H1 (cell line): ENCODE data around the gene PRKN. TPM values are rescaled to one million over a fixed set of nuclear protein-coding genes. Genes with fewer than 3 reads are reported as not detected.

Experiments
- CTCF ChIA-PET: fragments of 300-600 bp; sonication (Branson Sonifier 250); formaldehyde crosslinking; loops from one replicate; lab custom pipeline; 2021; ENCODE audit not compliant: partially characterized antibody; lab: Charles Lee
- POLR2A ChIA-PET: fragments of 300-600 bp; sonication (Branson Sonifier 250); formaldehyde crosslinking; loops from one replicate; lab custom pipeline; 2021; ENCODE audit warnings: inconsistent platforms; ENCODE audit not compliant: partially characterized antibody; lab: Charles Lee
- DNase-seq, 2 experiments: peaks; one replicate each; pipeline versions ENCODE4 v3.0.0 to v3.0.0-alpha.2; 2010 to 2022; ENCODE audit warnings: low spot score in 2 of 2, low read depth in 1 of 2, mixed read lengths in 1 of 2
- FAIRE-seq: peaks from 2 replicates; lab custom pipeline; 2011; peaks lifted over from hg19 to GRCh38; lab: Jason Lieb, UNC
- H2AFZ ChIP-seq: 2 replicates; pipeline ENCODE4 v1.8.1; 2012; ENCODE audit warnings: low read length, inconsistent platforms
- H2AK5ac ChIP-seq: 2 replicates; pipeline ENCODE4 v1.6.1; 2013; ENCODE audit warnings: low read depth, low read length
- H2BK120ac ChIP-seq: replicated peaks from 2 replicates; pipeline ENCODE3; 2013; ENCODE audit warnings: low read depth, low read length, inconsistent platforms
- H2BK12ac ChIP-seq: 2 replicates; pipeline ENCODE4 v1.6.1; 2013; ENCODE audit warnings: low read depth, low read length
- H2BK15ac ChIP-seq: 2 replicates; pipeline ENCODE4 v1.6.1; 2013; ENCODE audit warnings: low read length
- H2BK20ac ChIP-seq: 2 replicates; pipeline ENCODE4 v1.6.1; 2013; ENCODE audit warnings: low read length
- H2BK5ac ChIP-seq: 2 replicates; pipeline ENCODE4 v1.6.1; 2013; ENCODE audit warnings: low read depth, low read length
- H3K14ac ChIP-seq: 2 replicates; pipeline ENCODE4 v1.6.1; 2013; ENCODE audit warnings: inconsistent platforms; ENCODE audit not compliant: insufficient read length
- H3K18ac ChIP-seq: 2 replicates; pipeline ENCODE4 v1.6.1; 2013; ENCODE audit warnings: low read length; ENCODE audit errors: extremely low read depth
- H3K23ac ChIP-seq: 2 replicates; pipeline ENCODE4 v1.6.1; 2013; ENCODE audit warnings: inconsistent platforms; ENCODE audit not compliant: insufficient read length
- H3K23me2 ChIP-seq: 2 replicates; pipeline ENCODE4 v1.6.1; 2013; ENCODE audit warnings: low read depth, low read length
- H3K27ac ChIP-seq: 2 replicates; pipeline ENCODE4 v1.6.1; 2011; ENCODE audit warnings: low read depth, low read length, inconsistent platforms
- H3K27me3 ChIP-seq, 4 experiments: replicated peaks in 1 of 4; 1 replicate in 1 of 4; 2 replicates in 3 of 4; pipeline versions ENCODE4 v1.6.1 to v1.8.1; 2011 to 2013; ENCODE audit warnings: low read length in 3 of 4, mild to moderate bottlenecking in 3 of 4, inconsistent platforms in 2 of 4, mixed read lengths in 2 of 4, moderate library complexity in 1 of 4; ENCODE audit not compliant: control insufficient read depth in 3 of 4, insufficient read depth in 3 of 4; ENCODE audit errors: extremely low read depth in 1 of 4
- H3K36me3 ChIP-seq, 4 experiments: 2 replicates each; pipeline versions ENCODE4 v1.6.1 to v1.8.1; 2011 to 2013; ENCODE audit warnings: mild to moderate bottlenecking in 4 of 4, low read length in 3 of 4, moderate library complexity in 2 of 4, control low read depth in 1 of 4, inconsistent platforms in 1 of 4; ENCODE audit not compliant: insufficient read depth in 4 of 4, control insufficient read depth in 2 of 4
- H3K4ac ChIP-seq: replicated peaks from 2 replicates; pipeline ENCODE3; 2013; ENCODE audit warnings: low read length, low read depth, mixed read lengths, inconsistent platforms; ENCODE audit not compliant: insufficient read length
- H3K4me1 ChIP-seq, 4 experiments: replicated peaks in 1 of 4; 1 replicate in 1 of 4; 2 replicates in 3 of 4; pipeline versions ENCODE4 v1.6.1 to v1.8.1; 2011 to 2013; ENCODE audit warnings: low read length in 3 of 4, inconsistent platforms in 2 of 4, mixed read lengths in 1 of 4; ENCODE audit not compliant: insufficient read depth in 4 of 4, control insufficient read depth in 3 of 4
- H3K4me2 ChIP-seq, 2 experiments: 2 replicates each; pipeline versions ENCODE4 v1.6.1 to v1.8.1; 2011 to 2013; ENCODE audit warnings: low read depth in 2 of 2, low read length in 2 of 2, control low read depth in 1 of 2, inconsistent platforms in 1 of 2, mild to moderate bottlenecking in 1 of 2; ENCODE audit not compliant: insufficient read depth in 1 of 2
- H3K4me3 ChIP-seq, 4 experiments: fragments of 200-600, 300-600 bp in 1 of 4; sonication (generic), shearing (Covaris generic), sonication (Bioruptor Twin) in 1 of 4; 2 replicates each; pipeline versions ENCODE4 v1.5.1 to v1.8.1; 2011 to 2016; ENCODE audit warnings: low read length in 4 of 4, low read depth in 3 of 4, control low read depth in 2 of 4, inconsistent platforms in 2 of 4, mild to moderate bottlenecking in 2 of 4, mixed read lengths in 1 of 4, moderate library complexity in 1 of 4; ENCODE audit not compliant: insufficient read depth in 2 of 4; ENCODE audit errors: extremely low read depth in 1 of 4
- H3K56ac ChIP-seq: replicated peaks from 2 replicates; pipeline ENCODE3; 2013; ENCODE audit warnings: low read depth, mild to moderate bottlenecking, mixed read lengths, low read length, inconsistent platforms; ENCODE audit not compliant: insufficient read length
- H3K79me1 ChIP-seq: 2 replicates; pipeline ENCODE4 v1.6.1; 2013; ENCODE audit warnings: low read depth, low read length, control low read depth
- H3K79me2 ChIP-seq, 2 experiments: 2 replicates each; pipeline versions ENCODE4 v1.6.1 to v1.8.1; 2012 to 2013; ENCODE audit warnings: low read length in 2 of 2, mild to moderate bottlenecking in 2 of 2, inconsistent platforms in 1 of 2; ENCODE audit not compliant: insufficient read depth in 2 of 2, control insufficient read depth in 1 of 2
- H3K9ac ChIP-seq, 4 experiments: replicated peaks in 1 of 4; 1 replicate in 1 of 4; 2 replicates in 3 of 4; pipeline versions ENCODE4 v1.6.1 to v1.8.1; 2011 to 2013; ENCODE audit warnings: low read depth in 3 of 4, low read length in 3 of 4, control low read depth in 2 of 4, mild to moderate bottlenecking in 2 of 4, moderate library complexity in 2 of 4, inconsistent platforms in 1 of 4; ENCODE audit errors: extremely low read depth in 1 of 4
- H3K9me3 ChIP-seq, 2 experiments: 2 replicates each; pipeline versions ENCODE4 v1.6.1 to v1.8.1; 2012 to 2013; ENCODE audit warnings: mild to moderate bottlenecking in 2 of 2, moderate library complexity in 2 of 2, control low read depth in 1 of 2, inconsistent platforms in 1 of 2, low read depth in 1 of 2, low read length in 1 of 2, mixed read lengths in 1 of 2; ENCODE audit not compliant: insufficient read depth in 2 of 2
- H4K20me1 ChIP-seq, 2 experiments: replicated peaks in 1 of 2; 2 replicates each; pipeline versions ENCODE3 to v1.8.1; 2011 to 2013; ENCODE audit warnings: inconsistent platforms in 2 of 2, low read length in 2 of 2, mild to moderate bottlenecking in 1 of 2; ENCODE audit not compliant: insufficient read depth in 2 of 2, control insufficient read depth in 1 of 2
- H4K5ac ChIP-seq: 2 replicates; pipeline ENCODE4 v1.6.1; 2013; ENCODE audit warnings: low read length, low read depth, mixed read lengths, inconsistent platforms; ENCODE audit not compliant: insufficient read length
- H4K8ac ChIP-seq: 2 replicates; pipeline ENCODE4 v1.8.0; 2013; ENCODE audit warnings: mild to moderate bottlenecking, moderate library complexity, low read length, inconsistent platforms; ENCODE audit not compliant: insufficient read depth; ENCODE audit errors: extremely low read depth
- H4K91ac ChIP-seq: replicated peaks from 2 replicates; pipeline ENCODE3; 2013; ENCODE audit warnings: low read length, mixed read lengths, inconsistent platforms; ENCODE audit not compliant: insufficient read length
- CREB1 ChIP-seq: IDR thresholded peaks from 2 replicates; pipeline ENCODE4 v1.6.1; 2012; ENCODE audit warnings: inconsistent platforms
- PHF8 ChIP-seq: fragments of 200-600 bp; sonication (generic); conservative IDR thresholded peaks from 2 replicates; pipeline ENCODE4 v1.7.1; 2012; ENCODE audit warnings: low read depth, mild to moderate bottlenecking, inconsistent platforms, low read length, moderate library complexity
- SRF ChIP-seq: IDR thresholded peaks from 2 replicates; pipeline ENCODE4 v1.6.1; 2011; ENCODE audit warnings: mild to moderate bottlenecking, low read depth, low read length, moderate library complexity
- WGBS, 2 experiments: shearing (Covaris generic) in 1 of 2; methylation state at CpG; one replicate each; pipeline versions ENCODE4 v1.1.6 to v1.1.7; 2013 to 2015; ENCODE audit warnings: low lambda C conversion rate in 2 of 2, mixed read lengths in 2 of 2, inconsistent platforms in 1 of 2, low coverage in 1 of 2, missing lambda C conversion rate in 1 of 2; ENCODE audit not compliant: insufficient replicate concordance in 2 of 2, insufficient coverage in 1 of 2, insufficient read length in 1 of 2; ENCODE audit errors: extremely low coverage in 1 of 2, missing lambda C conversion rate in 1 of 2; 5-methylcytosine and 5-hydroxymethylcytosine counted together
- polyA plus RNA-seq, 7 experiments: library from polyadenylated mRNA; depleted of rRNA in 3 of 7; stranded (reverse) in 5 of 7; unstranded in 2 of 7; fragments of >200 nt in 5 of 7; fragments of 200-250 nt in 2 of 7; gene quantifications; 1 replicate in 5 of 7; 2 replicates in 1 of 7; 4 replicates in 1 of 7; pipeline versions ENCODE4 v1.2.1 to v1.2.3, GENCODE V29; 2011 to 2013; ENCODE audit warnings: missing spikeins in 2 of 7, mixed read lengths in 2 of 7
- total RNA-seq: library from RNA; stranded (reverse); fragmentation: NEBNext Ultra II Directional; extraction: Animal tissue kit (Norgen Biotek cat#: 25700); gene quantifications from 2 replicates; pipeline ENCODE4 v1.2.1, GENCODE V29; 2021

PRKN gene
- total and polyA plus RNA-seq, 2 of the 8 experiments (the other 6 are each of a cell fraction or from before 2014, with no cell fraction given) = 0.13 to 0.29 TPM

DNA sequence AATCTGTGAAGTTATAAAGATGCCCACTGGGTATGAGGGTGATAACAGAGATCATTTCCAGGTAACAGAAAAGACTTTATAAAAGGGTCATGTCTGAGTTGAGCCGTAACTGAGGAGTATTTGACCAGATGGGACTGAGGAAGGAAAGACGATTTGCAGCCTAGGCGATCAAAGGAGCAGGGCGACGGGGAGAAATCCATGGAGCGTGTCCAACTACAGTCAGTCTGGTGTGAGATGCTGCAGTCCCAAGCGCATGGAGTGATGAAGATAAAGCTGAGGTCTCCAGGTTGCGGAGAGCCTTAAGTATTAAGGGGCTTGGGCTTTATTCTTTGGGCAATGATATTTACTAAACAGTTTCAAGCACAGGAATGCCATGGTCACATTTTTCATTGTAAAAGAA lies 166.7 kb downstream of the PRKN start:
- WGBS, 2 experiments = 91% methylated on average over 8 of the region's 8 CpGs; no CpG with 5 or more reads in 1 of the 2 experiments

More for the DNA sequence above, 166.7 kb downstream of the PRKN start:
- ChIA-PET POLR2A (no interaction called here), CTCF (no interaction called here)
- Histone ChIP-seq H3K79me1 (no peaks in the 10 kb centered on the region), H2BK5ac (no peak overlapping the region), H3K36me3 (no peaks in the 10 kb centered on the region), H3K27ac (no peak overlapping the region), H3K23me2 (no peaks in the 10 kb centered on the region), H3K79me2 (no peaks in the 10 kb centered on the region), H3K9me3 (no peaks in the 10 kb centered on the region), H2BK12ac (no peak overlapping the region), H2AFZ (no peak overlapping the region), H3K4me3 (no peak overlapping the region), H3K56ac (no peak overlapping the region), H3K4me2 (no peak overlapping the region), H2BK15ac (no peak overlapping the region), H4K20me1 (no peaks in the 10 kb centered on the region), H3K14ac (no peak overlapping the region), H2AK5ac (no peak overlapping the region), H3K9ac (no peak overlapping the region), H2BK20ac (no peak overlapping the region), H4K8ac (no peak overlapping the region), H3K18ac (no peak overlapping the region), H3K4me1 (no peaks in the 10 kb centered on the region), H3K23ac (no peak overlapping the region), H3K4ac (no peak overlapping the region), H4K5ac (no peak overlapping the region), H3K27me3 (no peaks in the 10 kb centered on the region), H4K91ac (no peak overlapping the region), H2BK120ac (no peak overlapping the region)
- DNase-seq (no peak), FAIRE-seq (no peak)
- no peak for TF ChIP-seq CREB1
- TF ChIP-seq PHF8 = no peak
- no peak for TF ChIP-seq SRF
